Naive B cell (primary cell): ENCODE data around the gene REXO1. TPM values are rescaled to one million over a fixed set of nuclear protein-coding genes. Genes with fewer than 3 reads are reported as not detected.
"Not testable (repeated sequence)": the region's sequence is repeated elsewhere in the genome, so short reads cannot be mapped to it uniquely, and the experiment has no call there.

ENCODE experiments used
- ATAC-seq, 2 donors: fragments of 150-1000 bp; cut with Tn5 transposase; 2 replicates each; pipeline ENCODE4 v1.10.0; 2021; ENCODE audit warnings: low read depth in 2 of 2, mild to moderate bottlenecking in 2 of 2, moderate library complexity in 2 of 2
- DNase-seq: peaks from one replicate; pipeline ENCODE4 v3.0.0; 2022
- H3K27ac Mint-ChIP-seq, 6 donors: one replicate each; pipeline ENCODE4 v1.8.0; 2020 to 2022; ENCODE audit warnings: mild to moderate bottlenecking in 6 of 6, mixed read lengths in 6 of 6, moderate library complexity in 5 of 6, inconsistent platforms in 2 of 6
- H3K27me3 Mint-ChIP-seq, 3 donors: one replicate each; pipeline ENCODE4 v1.8.0; 2021 to 2022; ENCODE audit warnings: mixed read lengths in 3 of 3, mild to moderate bottlenecking in 1 of 3
- H3K36me3 Mint-ChIP-seq, 2 donors: one replicate each; pipeline ENCODE4 v1.8.0; 2020 to 2022; ENCODE audit warnings: mixed read lengths in 2 of 2, inconsistent platforms in 1 of 2, mild to moderate bottlenecking in 1 of 2
- H3K4me1 Mint-ChIP-seq, 3 donors: one replicate each; pipeline ENCODE4 v1.8.0; 2020 to 2022; ENCODE audit warnings: mixed read lengths in 3 of 3, inconsistent platforms in 1 of 3, mild to moderate bottlenecking in 1 of 3, moderate library complexity in 1 of 3
- H3K4me3 Mint-ChIP-seq, 8 donors: one replicate each; pipeline ENCODE4 v1.8.0; 2020 to 2022; ENCODE audit warnings: mild to moderate bottlenecking in 8 of 8, mixed read lengths in 8 of 8, moderate library complexity in 8 of 8, inconsistent platforms in 2 of 8
- H3K9me3 Mint-ChIP-seq, 7 donors: one replicate each; pipeline ENCODE4 v1.8.0; 2020 to 2022; ENCODE audit warnings: mixed read lengths in 7 of 7, mild to moderate bottlenecking in 5 of 7, inconsistent platforms in 2 of 7, moderate library complexity in 1 of 7
- polyA plus RNA-seq, 6 donors: library from polyadenylated mRNA; unstranded; fragments of 300-500 nt; fragmentation: Illumina TruSeq; gene quantifications; one replicate each; pipeline ENCODE4 v1.2.3, GENCODE V29; 2021; ENCODE audit warnings: low read depth in 6 of 6

The REXO1 gene
- polyA plus RNA-seq, 6 donors from 2014 or later, result 0.96 to 18.1 (median 5.2) TPM

DNA sequence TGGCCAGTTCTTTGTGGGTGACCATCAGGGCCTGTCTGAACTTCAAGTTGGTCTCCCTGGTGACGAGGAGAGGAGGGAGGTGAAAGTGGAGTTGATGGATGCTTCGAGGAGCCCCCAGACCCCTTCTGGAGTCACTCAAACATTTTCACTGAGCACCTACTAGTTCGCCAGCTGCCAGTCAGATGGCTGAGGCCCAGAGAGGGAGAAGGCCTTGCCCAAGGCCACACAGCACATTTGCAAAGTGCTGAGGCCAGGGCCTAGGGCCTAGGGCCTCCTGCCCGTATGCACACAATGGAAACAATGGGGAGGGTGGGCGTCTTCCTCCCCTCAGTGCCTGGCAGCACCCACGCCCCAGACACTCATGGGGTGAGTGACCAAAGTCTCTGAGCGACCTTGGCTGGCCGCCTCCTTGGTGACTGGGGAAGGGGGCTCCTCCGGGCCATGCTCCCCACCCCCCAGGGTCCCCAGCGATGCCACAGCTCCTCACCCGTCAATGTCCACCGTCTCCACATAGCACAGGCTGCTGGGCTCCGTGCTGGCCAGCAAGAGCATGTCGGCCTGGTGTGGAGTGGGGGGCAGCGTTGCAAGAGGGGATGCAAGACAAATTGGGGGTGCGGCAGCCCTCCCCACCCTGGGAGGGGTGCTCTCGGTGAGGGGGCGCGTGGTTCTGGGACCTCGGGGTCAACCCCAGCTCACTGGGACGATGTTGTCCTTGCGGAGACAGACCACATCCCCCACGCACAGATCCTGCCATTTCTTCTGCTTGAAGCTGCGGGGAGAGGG, 42.7 kb downstream of the REXO1 start:
- ATAC-seq (no peak), DNase-seq (no peak)
- Mint-ChIP-seq H3K27me3 (no peaks in the 10 kb centered on the region), H3K4me1 (peaks cover 0 to 8% (median 0%) of the 10 kb centered on the region in 3 donors), H3K36me3 (no peaks in the 10 kb centered on the region), H3K4me3 (no peak overlapping the region), H3K27ac (no peak overlapping the region), H3K9me3 (peaks cover 0 to 3% (median 0%) of the 10 kb centered on the region in 7 donors)

GRCh38 chr19:1804858-1805257, 43.4 kb downstream of the REXO1 start:
- no peak overlapping the region for H3K4me3 Mint-ChIP-seq
- H3K36me3 Mint-ChIP-seq, result no peaks in the 10 kb centered on the region
- H3K27me3 Mint-ChIP-seq, result no peaks in the 10 kb centered on the region
- peaks cover 0 to 3% (median 0%) of the 10 kb centered on the region in 7 donors for H3K9me3 Mint-ChIP-seq
- DNase-seq, result no peak
- H3K4me1 Mint-ChIP-seq, result peaks cover 0 to 6% (median 4%) of the 10 kb centered on the region in 3 donors
- ATAC-seq, result no peak
- H3K27ac Mint-ChIP-seq, result peak overlapping the region in 2 of 6 donors; percentile 69 to 76

- Mint-ChIP-seq H3K27me3 (peaks cover 5 to 15% (median 10%) of the 10 kb centered on the region in 3 donors), H3K27ac (no peak overlapping the region), H3K4me3 (no peak overlapping the region), H3K4me1 (peaks cover 6 to 12% (median 9%) of the 10 kb centered on the region in 3 donors), H3K36me3 (no peaks in the 10 kb centered on the region), H3K9me3 (peaks cover 0 to 3% (median 0%) of the 10 kb centered on the region in 7 donors)
- DNase-seq (no peak), ATAC-seq (no peak)
Observed at GRCh38 chr19:1799695-1800342, 48.5 kb downstream of the REXO1 start.

DNA sequence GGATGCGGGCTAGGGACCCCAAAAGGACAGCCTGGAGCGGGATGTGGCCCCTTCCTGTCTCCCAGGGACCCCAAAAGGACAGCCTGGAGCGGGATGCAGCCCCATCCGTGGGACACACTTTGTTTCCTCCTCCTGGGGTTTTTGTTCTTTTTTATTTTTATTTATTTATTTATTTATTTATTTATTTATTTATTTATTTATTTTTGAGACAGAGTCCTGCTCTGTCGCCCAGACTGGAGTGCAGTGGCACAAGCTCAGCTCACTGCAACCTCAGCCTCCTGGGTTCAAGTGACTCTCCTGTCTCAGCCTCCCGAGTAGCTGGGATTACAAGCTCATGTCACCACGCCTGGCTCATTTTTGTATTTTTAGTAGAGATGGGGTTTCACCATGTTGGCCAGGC, 51.0 kb downstream of the REXO1 start:
- H3K4me3 Mint-ChIP-seq, H3K9me3 Mint-ChIP-seq, H3K36me3 Mint-ChIP-seq, ATAC-seq, H3K4me1 Mint-ChIP-seq, DNase-seq: not testable (repeated sequence)
- peaks cover 8 to 30% (median 23%) of the 10 kb centered on the region in 3 donors for H3K27me3 Mint-ChIP-seq
- H3K27ac Mint-ChIP-seq, result peak overlapping the region in 1 of 6 donors; percentile 97

DNA sequence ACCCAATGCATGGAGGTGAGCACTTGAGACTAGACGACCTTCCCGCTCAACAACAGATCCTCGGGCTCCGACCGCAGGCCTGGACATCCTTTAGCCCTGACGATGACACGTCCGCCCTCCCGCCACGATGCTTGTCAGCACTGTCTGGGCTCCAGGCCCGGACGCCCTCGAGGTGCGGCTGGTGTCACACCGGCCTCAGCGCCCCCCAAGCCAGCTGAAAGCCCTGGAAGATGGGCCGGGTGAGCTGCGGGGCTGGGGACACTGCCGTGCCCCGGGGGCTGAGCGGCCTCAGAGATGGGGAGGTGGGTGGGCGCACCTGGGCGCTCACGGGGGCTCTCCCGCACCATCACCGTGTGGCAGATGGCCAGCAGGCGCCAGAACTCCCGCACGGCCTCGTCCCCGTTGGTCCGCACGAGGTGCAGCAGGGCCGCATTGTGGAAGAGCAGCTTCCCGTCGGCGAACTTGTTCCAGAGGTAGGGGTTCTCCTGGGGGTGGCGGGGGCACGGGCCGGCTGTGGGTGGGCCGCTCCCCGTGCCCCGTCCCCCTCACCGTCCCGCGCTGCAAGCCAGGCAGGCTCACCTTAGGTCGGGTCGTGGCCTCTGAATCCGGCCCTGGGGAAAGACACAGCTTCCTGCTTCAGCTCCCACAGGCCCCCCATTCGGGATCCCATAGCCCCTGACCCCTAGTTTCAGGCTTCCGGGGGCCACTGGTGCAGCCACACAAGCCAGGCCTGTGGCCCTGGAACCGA, 51.7 kb downstream of the REXO1 start:
- DNase-seq, result no peak
- Mint-ChIP-seq H3K4me3 (no peak overlapping the region), H3K36me3 (no peaks in the 10 kb centered on the region)

DNA sequence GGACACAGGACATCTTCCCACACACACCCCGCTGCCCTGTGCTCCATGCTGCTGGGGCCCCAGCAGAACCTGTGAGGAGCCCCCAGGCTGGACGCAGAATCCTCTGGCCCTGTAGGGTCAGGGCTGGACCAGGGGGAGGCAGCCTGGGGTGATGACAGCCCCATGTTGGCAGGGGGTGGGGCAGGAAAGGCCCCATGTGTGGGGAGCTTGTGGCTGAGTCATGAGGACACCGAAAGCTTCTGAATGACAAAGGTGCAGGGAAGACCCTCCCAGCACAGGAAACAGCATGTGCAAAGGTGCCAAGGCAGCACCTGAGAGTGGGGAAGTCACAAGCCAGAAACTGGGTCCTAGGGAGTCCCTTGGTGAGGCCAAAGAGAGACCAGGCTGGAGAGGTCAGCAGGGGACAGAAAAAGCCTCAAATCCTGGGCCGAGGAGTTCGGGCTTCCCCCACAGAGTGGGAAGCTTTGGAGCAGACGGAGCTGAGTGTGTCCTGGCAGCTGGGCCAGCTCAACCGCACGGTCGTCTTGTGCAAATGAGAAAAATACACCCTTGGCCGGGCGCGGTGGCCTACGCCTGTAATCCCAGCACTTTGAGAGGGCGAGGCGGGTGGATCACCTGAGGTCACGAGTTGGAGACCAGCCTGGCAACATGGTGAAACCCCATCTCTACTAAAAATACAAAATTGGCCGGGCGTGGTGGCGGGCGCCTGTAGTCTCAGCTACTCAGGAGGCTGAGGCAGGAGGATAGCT, 53.7 kb downstream of the REXO1 start:
- DNase-seq (no peak), ATAC-seq (no peak)
- H3K4me1 Mint-ChIP-seq, result peaks cover 5 to 6% (median 6%) of the 10 kb centered on the region in 3 donors
- H3K36me3 Mint-ChIP-seq, result no peaks in the 10 kb centered on the region
- no peak overlapping the region for H3K4me3 Mint-ChIP-seq
- peaks cover 0 to 3% (median 0%) of the 10 kb centered on the region in 7 donors for H3K9me3 Mint-ChIP-seq
- H3K27ac Mint-ChIP-seq, result no peak overlapping the region
- peaks cover 8 to 31% (median 30%) of the 10 kb centered on the region in 3 donors for H3K27me3 Mint-ChIP-seq

More for the DNA sequence above, 51.7 kb downstream of the REXO1 start:
- no peak overlapping the region for H3K27ac Mint-ChIP-seq
- peaks cover 8 to 30% (median 23%) of the 10 kb centered on the region in 3 donors for H3K27me3 Mint-ChIP-seq
- ATAC-seq, result no peak
- H3K9me3 Mint-ChIP-seq, result peaks cover 0 to 3% (median 0%) of the 10 kb centered on the region in 7 donors
- H3K4me1 Mint-ChIP-seq, result peaks cover 6 to 9% (median 6%) of the 10 kb centered on the region in 3 donors

DNA sequence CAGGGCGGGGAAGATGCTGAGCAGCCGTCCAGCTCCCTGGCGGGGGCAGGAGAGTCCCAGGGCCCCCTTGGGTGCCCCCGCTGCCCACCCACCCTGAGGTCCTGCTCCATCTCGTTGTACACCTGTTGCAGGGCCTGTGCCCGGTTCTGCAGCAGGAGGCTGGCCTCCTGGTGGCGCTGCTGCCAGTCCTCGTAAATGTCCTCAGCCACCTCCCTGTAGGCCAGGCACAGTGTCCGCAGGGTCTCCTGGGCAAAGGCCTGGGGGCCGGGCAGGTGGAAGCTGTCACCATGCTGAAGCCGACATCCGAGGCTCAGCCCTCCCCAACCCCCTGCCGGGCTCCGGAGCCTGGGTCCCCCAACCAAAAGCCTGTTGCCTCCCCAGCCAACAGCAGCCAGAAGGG, 56.4 kb downstream of the REXO1 start:
- no peak overlapping the region for H3K27ac Mint-ChIP-seq
- DNase-seq (no peak), ATAC-seq (no peak)
- peaks cover 14 to 52% (median 35%) of the 10 kb centered on the region in 3 donors for H3K27me3 Mint-ChIP-seq
- H3K36me3 Mint-ChIP-seq, result no peaks in the 10 kb centered on the region
- H3K4me3 Mint-ChIP-seq, result no peak overlapping the region
- H3K4me1 Mint-ChIP-seq, result peaks cover 5 to 6% (median 6%) of the 10 kb centered on the region in 3 donors
- no peaks in the 10 kb centered on the region for H3K9me3 Mint-ChIP-seq

GRCh38 chr19:1790054-1790792, 58.1 kb downstream of the REXO1 start:
- Mint-ChIP-seq H3K9me3 (no peaks in the 10 kb centered on the region), H3K36me3 (no peaks in the 10 kb centered on the region), H3K27me3 (peaks cover 11 to 53% (median 40%) of the 10 kb centered on the region in 3 donors), H3K4me1 (peaks cover 0 to under 1% (median 0%) of the 10 kb centered on the region in 3 donors), H3K4me3 (no peak overlapping the region), H3K27ac (no peak overlapping the region)
- ATAC-seq (no peak), DNase-seq (no peak)

DNA sequence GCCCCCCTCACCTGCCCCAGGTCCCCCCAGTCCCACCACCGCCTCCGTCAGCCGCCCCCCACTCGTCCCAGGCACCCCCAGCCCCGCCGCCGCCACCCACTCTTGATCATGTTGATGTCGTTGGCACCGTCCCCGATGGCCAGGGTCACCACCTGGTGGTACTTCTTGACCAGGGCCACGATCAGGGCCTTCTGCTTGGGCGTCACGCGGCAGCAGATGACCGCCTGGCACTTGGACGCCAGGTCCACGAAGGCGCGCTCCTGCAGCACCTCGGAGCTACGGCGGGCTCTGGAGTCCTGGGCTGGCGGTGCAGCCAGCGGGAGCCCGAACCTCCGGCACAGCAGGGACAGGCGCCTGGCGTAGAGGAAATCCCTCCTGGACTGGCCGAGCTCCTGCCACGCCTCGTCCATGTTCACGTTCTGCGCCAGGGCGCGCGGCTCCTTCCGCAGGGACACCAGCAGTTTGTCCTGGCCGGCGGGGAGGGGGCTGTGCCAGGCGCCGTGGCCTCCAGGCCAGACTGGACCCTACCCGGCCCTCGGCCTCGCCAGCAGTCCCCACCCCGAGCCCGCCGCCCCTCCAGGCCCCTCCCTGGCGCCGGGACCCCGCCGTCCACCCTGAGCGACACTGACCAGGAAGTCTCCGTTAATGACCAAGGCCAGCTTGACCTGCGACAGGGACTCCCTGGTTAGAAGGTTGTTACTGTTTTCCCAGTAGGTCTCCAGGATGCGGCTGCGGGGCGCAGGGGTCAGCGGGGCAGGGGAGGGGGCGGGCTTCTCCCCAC, 58.8 kb downstream of the REXO1 start:
- DNase-seq (no peak), ATAC-seq (no peak)
- Mint-ChIP-seq H3K27ac (no peak overlapping the region), H3K27me3 (peaks cover 11 to 52% (median 37%) of the 10 kb centered on the region in 3 donors), H3K4me1 (no peaks in the 10 kb centered on the region), H3K36me3 (no peaks in the 10 kb centered on the region), H3K9me3 (no peaks in the 10 kb centered on the region), H3K4me3 (no peak overlapping the region)

GRCh38 chr19:1787116-1787515, 61.2 kb downstream of the REXO1 start:
- no peak for DNase-seq
- Mint-ChIP-seq H3K36me3 (no peaks in the 10 kb centered on the region), H3K27me3 (peaks cover 16 to 58% (median 41%) of the 10 kb centered on the region in 3 donors), H3K4me1 (peaks cover 5 to 6% (median 6%) of the 10 kb centered on the region in 3 donors), H3K9me3 (peaks cover 0 to 11% (median 7%) of the 10 kb centered on the region in 7 donors), H3K27ac (no peak overlapping the region), H3K4me3 (peak overlapping the region in 1 of 8 donors; percentile 60)
- ATAC-seq, result no peak

DNA sequence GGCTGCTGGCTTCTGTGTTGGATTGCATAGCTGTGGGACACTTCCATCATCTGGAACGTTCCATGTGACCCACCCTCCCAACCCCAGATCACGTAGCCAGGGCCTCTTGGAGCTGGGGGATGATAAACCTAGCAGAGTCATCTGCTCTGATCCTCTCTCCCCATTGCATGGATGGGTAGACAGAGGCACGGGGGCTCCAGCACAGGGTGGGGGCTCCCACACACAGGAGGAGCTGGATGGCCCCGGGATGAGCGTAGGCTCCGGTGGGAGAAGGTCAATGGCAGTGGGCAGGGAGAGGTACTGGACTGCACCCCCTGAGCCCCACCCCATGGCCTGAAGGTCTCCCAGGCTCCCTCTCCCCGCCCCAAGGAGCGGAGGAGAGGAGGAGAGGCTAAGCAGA, 61.6 kb downstream of the REXO1 start:
- Mint-ChIP-seq H3K36me3 (no peaks in the 10 kb centered on the region), H3K27ac (no peak overlapping the region), H3K27me3 (peaks cover 16 to 62% (median 41%) of the 10 kb centered on the region in 3 donors), H3K4me3 (no peak overlapping the region), H3K4me1 (peaks cover 5 to 6% (median 6%) of the 10 kb centered on the region in 3 donors), H3K9me3 (peaks cover 0 to 15% (median 7%) of the 10 kb centered on the region in 7 donors)
- ATAC-seq, result no peak
- no peak for DNase-seq

GRCh38 chr19:1785310-1785709, 63.0 kb downstream of the REXO1 start:
- DNase-seq (no peak), ATAC-seq (no peak)
- Mint-ChIP-seq H3K27me3 (peaks cover 24 to 74% (median 46%) of the 10 kb centered on the region in 3 donors), H3K36me3 (no peaks in the 10 kb centered on the region), H3K27ac (no peak overlapping the region), H3K9me3 (peaks cover 0 to 23% (median 12%) of the 10 kb centered on the region in 7 donors), H3K4me1 (peaks cover 5 to 6% (median 6%) of the 10 kb centered on the region in 3 donors), H3K4me3 (no peak overlapping the region)
